ENCODE results near the gene UXS1.

- TF ChIP-seq EGR1 (IDR thresholded peaks at IDR 0.05), result no peak
- TF ChIP-seq REST (IDR thresholded peaks at IDR 0.05; ENCODE audit: low read depth), result no peak
- no peak for TF ChIP-seq YY1 (IDR thresholded peaks at IDR 0.05; ENCODE audit: low read depth)
- no peak for TF ChIP-seq EP300 (IDR thresholded peaks at IDR 0.05; ENCODE audit: borderline replicate concordance)
- TF ChIP-seq TEAD4 (IDR thresholded peaks at IDR 0.05), result no peak
- no peak for TF ChIP-seq USF1 (IDR thresholded peaks at IDR 0.05)
- no peak for TF ChIP-seq MAX (IDR thresholded peaks at IDR 0.05)
- TF ChIP-seq TCF12 (IDR thresholded peaks at IDR 0.05; ENCODE audit: low read depth), result no peak
- no peak for TF ChIP-seq NFIC (IDR thresholded peaks at IDR 0.05)
- no peak for TF ChIP-seq TAF1 (IDR thresholded peaks at IDR 0.05; ENCODE audit: low read depth)
These were observed 63.7 kb downstream of the UXS1 start for GRCh38 chr2:106130251-106130998.
